MM.1S (cell line): ENCODE measurements around the gene NEK6.

Source experiments
- DNase-seq: peaks from one replicate; pipeline ENCODE4 v3.0.0-alpha.2; 2015
- H2AFZ ChIP-seq: fragments of 300-600 bp; sonication (generic); 2 replicates; pipeline ENCODE4 v1.6.0; 2016; ENCODE audit warnings: antibody characterized with exemption, low read length
- H3F3A ChIP-seq: fragments of 300-600 bp; sonication (generic); 2 replicates; pipeline ENCODE4 v1.6.1; 2016; ENCODE audit warnings: mild to moderate bottlenecking, antibody characterized with exemption, low read length, moderate library complexity, mixed read lengths; ENCODE audit not compliant: insufficient read depth
- H3K27ac ChIP-seq: fragments of 300-600 bp; sonication (generic); 2 replicates; pipeline ENCODE4 v1.5.1; 2016; ENCODE audit warnings: mild to moderate bottlenecking, low read length
- H3K27me3 ChIP-seq: fragments of 300-600 bp; sonication (generic); replicated peaks from 2 replicates; pipeline ENCODE4 v1.6.0; 2016; ENCODE audit warnings: low read length; ENCODE audit not compliant: insufficient read depth
- H3K36me3 ChIP-seq: fragments of 300-600 bp; sonication (generic); replicated peaks from 2 replicates; pipeline ENCODE4 v1.6.1; 2016; ENCODE audit warnings: mild to moderate bottlenecking, low read length, mixed read lengths; ENCODE audit not compliant: insufficient read depth
- H3K4me1 ChIP-seq: fragments of 300-600 bp; sonication (generic); 2 replicates; pipeline ENCODE4 v1.6.1; 2016; ENCODE audit warnings: low read length, mixed read lengths
- H3K4me2 ChIP-seq: fragments of 300-600 bp; sonication (generic); 2 replicates; pipeline ENCODE4 v1.6.0; 2016; ENCODE audit warnings: low read depth, low read length
- H3K4me3 ChIP-seq: fragments of 300-600 bp; sonication (generic); 2 replicates; pipeline ENCODE4 v1.5.1; 2016; ENCODE audit warnings: low read length, mixed read lengths
- H3K79me2 ChIP-seq: fragments of 300-600 bp; sonication (generic); 2 replicates; pipeline ENCODE4 v1.6.1; 2016; ENCODE audit warnings: mixed run types, low read length, mixed read lengths
- H3K9ac ChIP-seq: fragments of 300-600 bp; sonication (generic); 2 replicates; pipeline ENCODE4 v1.6.1; 2016; ENCODE audit warnings: low read length, mixed read lengths
- H3K9me2 ChIP-seq: fragments of 300-600 bp; sonication (generic); replicated peaks from 2 replicates; pipeline ENCODE4 v1.6.1; 2016; ENCODE audit warnings: mild to moderate bottlenecking, low read length, mixed read lengths; ENCODE audit not compliant: insufficient read depth
- H3K9me3 ChIP-seq: fragments of 300-600 bp; sonication (generic); replicated peaks from 2 replicates; pipeline ENCODE4 v1.6.1; 2016; ENCODE audit warnings: mild to moderate bottlenecking, low read length, mixed read lengths; ENCODE audit not compliant: insufficient read depth
- H4K20me1 ChIP-seq: fragments of 300-600 bp; sonication (generic); 2 replicates; pipeline ENCODE4 v1.6.1; 2016; ENCODE audit warnings: mild to moderate bottlenecking, low read length, moderate library complexity, mixed read lengths; ENCODE audit not compliant: insufficient read depth
- EZH2 ChIP-seq: fragments of 300-600 bp; sonication (generic); optimal IDR thresholded peaks from 2 replicates; pipeline ENCODE3; 2017; ENCODE audit warnings: low read depth, mild to moderate bottlenecking, antibody characterized with exemption, low read length, mixed read lengths
- EZH2phosphoT487 ChIP-seq: fragments of 300-600 bp; sonication (generic); IDR thresholded peaks from 2 replicates; pipeline ENCODE4 v1.6.1; 2018; ENCODE audit warnings: antibody characterized with exemption, low read length
- TF ChIP-seq, protein P1 (sequence below): fragments of 300-600 bp; sonication (generic); IDR thresholded peaks from 2 replicates; pipeline ENCODE4 v1.5.1; 2016; ENCODE audit warnings: antibody characterized with exemption, low read length, mixed read lengths

The NEK6 gene

DNA sequence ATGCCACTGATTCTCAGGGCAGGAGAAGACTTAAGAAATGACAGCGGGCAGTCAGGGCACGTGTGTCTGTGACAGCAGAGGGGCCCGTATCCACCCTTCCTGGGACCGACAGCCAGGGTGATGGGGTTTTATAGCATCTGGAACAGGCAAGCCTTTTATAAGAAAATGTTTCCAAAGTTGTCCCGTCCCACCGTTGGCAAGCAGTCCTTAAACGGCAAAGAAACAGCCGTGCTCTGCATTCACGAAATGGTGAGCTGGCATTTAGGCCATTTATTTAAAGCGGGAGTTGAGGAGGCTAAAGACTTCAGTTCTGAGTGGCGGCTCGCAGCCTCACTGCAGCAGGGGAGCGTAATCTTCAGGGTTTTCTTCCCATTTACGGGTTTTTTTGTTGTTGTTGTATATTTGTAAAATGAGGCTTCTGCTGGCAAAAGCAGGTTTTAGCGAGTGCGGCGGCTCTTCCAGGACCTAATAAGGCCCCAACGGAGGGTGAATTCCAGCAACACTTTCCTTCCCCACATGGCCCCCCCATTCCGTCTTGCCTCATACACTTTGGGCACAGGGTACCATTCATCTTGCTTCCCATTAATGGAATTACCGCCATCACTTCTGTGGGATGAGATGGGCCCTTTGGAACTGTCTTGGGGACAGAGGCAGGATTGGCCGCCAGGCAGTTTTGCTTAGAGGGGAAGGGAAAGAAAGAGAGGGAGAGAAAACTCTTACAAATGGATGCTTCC lies 15.8 kb downstream of the NEK6 start:
- Histone ChIP-seq H3K4me1 (no peaks in the 10 kb centered on the region), H3K27me3 (no peaks in the 10 kb centered on the region), H3F3A (no peaks in the 10 kb centered on the region), H3K27ac (no peak overlapping the region), H3K4me2 (no peak overlapping the region), H3K79me2 (peaks cover 91% of the 10 kb centered on the region), H2AFZ (no peak overlapping the region), H4K20me1 (no peaks in the 10 kb centered on the region), H3K4me3 (no peak overlapping the region), H3K9ac (no peak overlapping the region), H3K9me2 (no peaks in the 10 kb centered on the region), H3K9me3 (no peaks in the 10 kb centered on the region), H3K36me3 (no peaks in the 10 kb centered on the region)
- no peak for TF ChIP-seq EZH2phosphoT487
- TF ChIP-seq EZH2 = no peak
- TF ChIP-seq, protein P1, sequence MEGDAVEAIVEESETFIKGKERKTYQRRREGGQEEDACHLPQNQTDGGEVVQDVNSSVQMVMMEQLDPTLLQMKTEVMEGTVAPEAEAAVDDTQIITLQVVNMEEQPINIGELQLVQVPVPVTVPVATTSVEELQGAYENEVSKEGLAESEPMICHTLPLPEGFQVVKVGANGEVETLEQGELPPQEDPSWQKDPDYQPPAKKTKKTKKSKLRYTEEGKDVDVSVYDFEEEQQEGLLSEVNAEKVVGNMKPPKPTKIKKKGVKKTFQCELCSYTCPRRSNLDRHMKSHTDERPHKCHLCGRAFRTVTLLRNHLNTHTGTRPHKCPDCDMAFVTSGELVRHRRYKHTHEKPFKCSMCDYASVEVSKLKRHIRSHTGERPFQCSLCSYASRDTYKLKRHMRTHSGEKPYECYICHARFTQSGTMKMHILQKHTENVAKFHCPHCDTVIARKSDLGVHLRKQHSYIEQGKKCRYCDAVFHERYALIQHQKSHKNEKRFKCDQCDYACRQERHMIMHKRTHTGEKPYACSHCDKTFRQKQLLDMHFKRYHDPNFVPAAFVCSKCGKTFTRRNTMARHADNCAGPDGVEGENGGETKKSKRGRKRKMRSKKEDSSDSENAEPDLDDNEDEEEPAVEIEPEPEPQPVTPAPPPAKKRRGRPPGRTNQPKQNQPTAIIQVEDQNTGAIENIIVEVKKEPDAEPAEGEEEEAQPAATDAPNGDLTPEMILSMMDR = no peak
- no peak for DNase-seq

DNA sequence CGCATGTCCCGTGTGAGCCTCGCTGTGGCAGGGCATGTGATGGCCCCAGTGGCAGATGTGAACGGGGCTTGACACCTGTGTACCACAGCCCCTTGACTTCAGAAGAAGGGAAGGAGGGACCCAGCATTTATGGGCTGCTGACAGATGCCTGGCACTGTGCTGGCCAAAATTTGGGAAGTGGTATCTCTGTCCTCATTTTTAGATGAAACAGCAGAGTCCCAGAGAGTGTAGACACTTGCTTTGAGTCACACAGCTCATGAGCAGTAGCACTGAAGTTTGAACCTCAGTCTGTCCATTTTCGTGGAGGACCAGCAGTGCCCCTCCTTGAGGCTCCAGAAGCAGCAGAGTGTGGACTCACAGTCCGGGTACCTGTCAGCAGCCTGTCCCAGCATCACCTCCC lies 16.5 kb downstream of the NEK6 start:
- TF ChIP-seq EZH2phosphoT487 (no peak), EZH2 (no peak)
- TF ChIP-seq, protein P1 = no peak

DNA sequence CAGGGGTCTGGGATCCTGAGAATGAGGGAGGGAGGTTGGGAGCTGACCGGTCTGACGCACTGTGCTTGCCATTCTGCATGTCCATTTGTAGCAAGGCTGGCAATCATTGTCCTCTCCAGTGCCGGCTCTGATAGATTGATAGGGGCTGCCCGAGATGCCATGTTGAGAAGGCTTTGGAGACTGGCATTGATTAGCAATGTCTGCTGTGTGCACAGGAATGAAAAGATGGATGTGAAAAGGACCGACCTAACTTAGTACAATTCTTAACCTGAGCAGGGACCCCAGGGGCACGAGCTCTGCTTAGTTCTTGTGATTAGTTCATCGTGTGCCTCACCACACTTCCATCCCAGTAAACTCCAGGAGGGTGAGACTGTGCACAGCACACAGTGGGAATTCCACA lies 17.0 kb downstream of the NEK6 start:
- Histone ChIP-seq H4K20me1 (no peaks in the 10 kb centered on the region), H3K4me2 (no peak overlapping the region), H3K4me3 (no peak overlapping the region), H3K79me2 (peaks cover 88% of the 10 kb centered on the region), H3K9me2 (no peaks in the 10 kb centered on the region), H3K36me3 (no peaks in the 10 kb centered on the region), H3K9ac (no peak overlapping the region), H3F3A (no peaks in the 10 kb centered on the region), H3K27me3 (no peaks in the 10 kb centered on the region), H2AFZ (no peak overlapping the region), H3K27ac (no peak overlapping the region), H3K4me1 (no peaks in the 10 kb centered on the region), H3K9me3 (no peaks in the 10 kb centered on the region)
- TF ChIP-seq EZH2phosphoT487 = no peak
- TF ChIP-seq, protein P1 = no peak
- no peak for TF ChIP-seq EZH2
- no peak for DNase-seq

More for the DNA sequence above, 16.5 kb downstream of the NEK6 start:
- Histone ChIP-seq H3K4me3 (no peak overlapping the region), H3K79me2 (peaks cover 89% of the 10 kb centered on the region), H3K9ac (no peak overlapping the region), H3K9me2 (no peaks in the 10 kb centered on the region), H2AFZ (no peak overlapping the region), H3K27ac (no peak overlapping the region), H3K4me2 (no peak overlapping the region), H3K27me3 (no peaks in the 10 kb centered on the region), H3K9me3 (no peaks in the 10 kb centered on the region), H3K4me1 (no peaks in the 10 kb centered on the region), H3F3A (no peaks in the 10 kb centered on the region), H4K20me1 (no peaks in the 10 kb centered on the region), H3K36me3 (no peaks in the 10 kb centered on the region)
- no peak for DNase-seq
